A549 (cell line): ENCODE results near the gene LCN12.

Source experiments
- EP300 ChIP-seq, 2 experiments: fragments of >200 bp; sonication (Bioruptor Twin); formaldehyde crosslinking; IDR thresholded peaks; 2 replicates in 1 of 2; 3 replicates in 1 of 2; pipeline ENCODE4 v1.6.1; 2016 to 2017
- JUN ChIP-seq, 2 experiments: fragments of >200 bp; sonication (Bioruptor Twin); formaldehyde crosslinking; IDR thresholded peaks; 2 replicates in 1 of 2; 3 replicates in 1 of 2; pipeline ENCODE4 v1.6.1; 2016 to 2017
- JUNB ChIP-seq: fragments of >200 bp; sonication (Bioruptor Twin); formaldehyde crosslinking; IDR thresholded peaks from 2 replicates; pipeline ENCODE4 v1.6.1; 2016
- MAZ ChIP-seq: fragments of 150-350 bp; IDR thresholded peaks from 2 replicates; pipeline ENCODE4 v1.6.1; 2014; ENCODE audit warnings: antibody characterized with exemption, low read depth, low read length, borderline replicate concordance
- MYC ChIP-seq: IDR thresholded peaks from 2 replicates; pipeline ENCODE4 v1.6.1; 2012; ENCODE audit warnings: mild to moderate bottlenecking, inconsistent platforms, low read length, improper control_type of control experiment, borderline replicate concordance
- POLR2A ChIP-seq: IDR thresholded peaks from 2 replicates; pipeline ENCODE4 v1.6.1; 2012; ENCODE audit warnings: mild to moderate bottlenecking, low read length
- ZC3H11A ChIP-seq: fragments of 450-650 bp; IDR thresholded peaks from 2 replicates; pipeline ENCODE4 v1.6.1; 2014; ENCODE audit warnings: antibody characterized with exemption, mild to moderate bottlenecking
- TF ChIP-seq, protein P1 (sequence below): fragments of >200 bp; sonication (Bioruptor Twin); formaldehyde crosslinking; IDR thresholded peaks from 3 replicates; pipeline ENCODE4 v1.5.1; 2016
- TF ChIP-seq, protein P2 (sequence below): fragments of 450-650 bp; IDR thresholded peaks from 2 replicates; pipeline ENCODE4 v1.6.1; 2014; ENCODE audit warnings: antibody characterized with exemption
- TF ChIP-seq, protein P3 (sequence below): IDR thresholded peaks from 2 replicates; pipeline ENCODE4 v1.6.1; 2012
- TF ChIP-seq, protein P4 (sequence below): fragments of 200-600 bp; sonication (generic); IDR thresholded peaks from 2 replicates; pipeline ENCODE4 v1.6.1; 2016; ENCODE audit warnings: antibody characterized with exemption, mild to moderate bottlenecking, moderate library complexity

DNA sequence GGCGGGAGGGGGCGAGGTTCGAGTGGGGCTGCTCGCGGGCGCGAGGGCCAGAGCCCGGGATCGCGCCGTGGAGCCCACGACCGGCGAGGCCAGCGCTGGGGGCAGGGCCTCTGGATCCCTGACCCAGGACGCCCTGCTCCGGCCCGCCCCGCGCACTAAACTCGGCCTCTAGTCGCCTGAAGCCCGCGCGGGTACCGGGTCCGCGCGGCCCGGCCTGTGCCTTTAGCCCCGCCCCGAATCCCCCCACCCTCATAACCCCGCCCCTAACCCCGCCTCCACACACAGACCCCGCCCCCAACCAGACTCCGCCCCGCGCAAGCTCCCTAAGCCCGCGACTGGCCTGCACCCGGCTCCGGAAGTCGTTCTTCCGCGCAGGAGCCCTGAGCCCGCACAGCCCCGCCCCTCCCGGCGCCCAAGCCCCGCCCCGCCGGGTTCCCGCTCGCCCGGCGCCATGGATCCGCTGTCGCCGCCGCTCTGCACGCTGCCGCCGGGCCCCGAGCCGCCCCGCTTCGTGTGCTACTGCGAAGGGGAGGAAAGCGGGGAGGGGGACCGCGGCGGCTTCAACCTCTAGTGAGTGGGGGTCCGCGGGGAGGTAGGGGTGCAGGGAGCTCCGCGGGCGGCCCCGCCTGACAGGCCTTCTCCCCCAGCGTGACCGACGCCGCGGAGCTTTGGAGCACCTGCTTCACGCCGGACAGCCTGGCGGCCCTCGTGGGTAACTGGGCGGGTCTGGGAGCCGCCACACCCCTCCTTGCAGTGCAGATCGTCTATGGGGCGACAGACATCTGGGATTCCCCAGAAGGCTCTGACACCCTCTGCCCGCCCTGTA, 40.1 kb downstream of the LCN12 start, which contains the start of gene PAXX:
- TF ChIP-seq, protein P1, sequence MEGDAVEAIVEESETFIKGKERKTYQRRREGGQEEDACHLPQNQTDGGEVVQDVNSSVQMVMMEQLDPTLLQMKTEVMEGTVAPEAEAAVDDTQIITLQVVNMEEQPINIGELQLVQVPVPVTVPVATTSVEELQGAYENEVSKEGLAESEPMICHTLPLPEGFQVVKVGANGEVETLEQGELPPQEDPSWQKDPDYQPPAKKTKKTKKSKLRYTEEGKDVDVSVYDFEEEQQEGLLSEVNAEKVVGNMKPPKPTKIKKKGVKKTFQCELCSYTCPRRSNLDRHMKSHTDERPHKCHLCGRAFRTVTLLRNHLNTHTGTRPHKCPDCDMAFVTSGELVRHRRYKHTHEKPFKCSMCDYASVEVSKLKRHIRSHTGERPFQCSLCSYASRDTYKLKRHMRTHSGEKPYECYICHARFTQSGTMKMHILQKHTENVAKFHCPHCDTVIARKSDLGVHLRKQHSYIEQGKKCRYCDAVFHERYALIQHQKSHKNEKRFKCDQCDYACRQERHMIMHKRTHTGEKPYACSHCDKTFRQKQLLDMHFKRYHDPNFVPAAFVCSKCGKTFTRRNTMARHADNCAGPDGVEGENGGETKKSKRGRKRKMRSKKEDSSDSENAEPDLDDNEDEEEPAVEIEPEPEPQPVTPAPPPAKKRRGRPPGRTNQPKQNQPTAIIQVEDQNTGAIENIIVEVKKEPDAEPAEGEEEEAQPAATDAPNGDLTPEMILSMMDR: no peak
- TF ChIP-seq EP300 (IDR thresholded peaks at IDR 0.05) (no peak), JUNB (no peak), ZC3H11A (no peak), POLR2A (peak; percentile 65), MAZ (no peak), JUN (IDR thresholded peaks at IDR 0.05) (peak in 1 of 2 experiments; percentile 83; a peak in 2 of 5 replicates), MYC (peak; percentile 49; the same call in 1 of the 2 replicates)
- TF ChIP-seq, protein P2, sequence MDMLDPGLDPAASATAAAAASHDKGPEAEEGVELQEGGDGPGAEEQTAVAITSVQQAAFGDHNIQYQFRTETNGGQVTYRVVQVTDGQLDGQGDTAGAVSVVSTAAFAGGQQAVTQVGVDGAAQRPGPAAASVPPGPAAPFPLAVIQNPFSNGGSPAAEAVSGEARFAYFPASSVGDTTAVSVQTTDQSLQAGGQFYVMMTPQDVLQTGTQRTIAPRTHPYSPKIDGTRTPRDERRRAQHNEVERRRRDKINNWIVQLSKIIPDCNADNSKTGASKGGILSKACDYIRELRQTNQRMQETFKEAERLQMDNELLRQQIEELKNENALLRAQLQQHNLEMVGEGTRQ: no peak
- TF ChIP-seq, protein P3, sequence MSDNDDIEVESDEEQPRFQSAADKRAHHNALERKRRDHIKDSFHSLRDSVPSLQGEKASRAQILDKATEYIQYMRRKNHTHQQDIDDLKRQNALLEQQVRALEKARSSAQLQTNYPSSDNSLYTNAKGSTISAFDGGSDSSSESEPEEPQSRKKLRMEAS: peak; percentile 89
- TF ChIP-seq, protein P4, sequence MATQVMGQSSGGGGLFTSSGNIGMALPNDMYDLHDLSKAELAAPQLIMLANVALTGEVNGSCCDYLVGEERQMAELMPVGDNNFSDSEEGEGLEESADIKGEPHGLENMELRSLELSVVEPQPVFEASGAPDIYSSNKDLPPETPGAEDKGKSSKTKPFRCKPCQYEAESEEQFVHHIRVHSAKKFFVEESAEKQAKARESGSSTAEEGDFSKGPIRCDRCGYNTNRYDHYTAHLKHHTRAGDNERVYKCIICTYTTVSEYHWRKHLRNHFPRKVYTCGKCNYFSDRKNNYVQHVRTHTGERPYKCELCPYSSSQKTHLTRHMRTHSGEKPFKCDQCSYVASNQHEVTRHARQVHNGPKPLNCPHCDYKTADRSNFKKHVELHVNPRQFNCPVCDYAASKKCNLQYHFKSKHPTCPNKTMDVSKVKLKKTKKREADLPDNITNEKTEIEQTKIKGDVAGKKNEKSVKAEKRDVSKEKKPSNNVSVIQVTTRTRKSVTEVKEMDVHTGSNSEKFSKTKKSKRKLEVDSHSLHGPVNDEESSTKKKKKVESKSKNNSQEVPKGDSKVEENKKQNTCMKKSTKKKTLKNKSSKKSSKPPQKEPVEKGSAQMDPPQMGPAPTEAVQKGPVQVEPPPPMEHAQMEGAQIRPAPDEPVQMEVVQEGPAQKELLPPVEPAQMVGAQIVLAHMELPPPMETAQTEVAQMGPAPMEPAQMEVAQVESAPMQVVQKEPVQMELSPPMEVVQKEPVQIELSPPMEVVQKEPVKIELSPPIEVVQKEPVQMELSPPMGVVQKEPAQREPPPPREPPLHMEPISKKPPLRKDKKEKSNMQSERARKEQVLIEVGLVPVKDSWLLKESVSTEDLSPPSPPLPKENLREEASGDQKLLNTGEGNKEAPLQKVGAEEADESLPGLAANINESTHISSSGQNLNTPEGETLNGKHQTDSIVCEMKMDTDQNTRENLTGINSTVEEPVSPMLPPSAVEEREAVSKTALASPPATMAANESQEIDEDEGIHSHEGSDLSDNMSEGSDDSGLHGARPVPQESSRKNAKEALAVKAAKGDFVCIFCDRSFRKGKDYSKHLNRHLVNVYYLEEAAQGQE: no peak
